Measurements from ENCODE around the gene ZNF608.

GRCh38 chr5:124751031-124751430 is 4.6 kb upstream of the ZNF608 start:
- TF ChIP-seq CTCF (IDR thresholded peaks at IDR 0.05) (no peak), EP300 (IDR thresholded peaks at IDR 0.05) (no peak), POLR2A (IDR thresholded peaks at IDR 0.05) (no peak)

All from ovary (tissue), 3 donors.